HepG2 (cell line): Measurements from ENCODE around the gene IGLON5. TPM values are rescaled to one million over a fixed set of nuclear protein-coding genes. Genes with fewer than 3 reads are reported as not detected.

Experiments
- ARNTL ChIP-seq: sonication (generic); formaldehyde crosslinking; IDR thresholded peaks from 2 replicates; pipeline ENCODE4 v1.4.0; 2020; ENCODE audit warnings: mild to moderate bottlenecking, missing genetic modification reagents
- BCL6 ChIP-seq: IDR thresholded peaks from 2 replicates; pipeline ENCODE4 v1.6.1; 2016; ENCODE audit warnings: missing genetic modification reagents, missing compliant biosample characterization
- CENPX ChIP-seq: sonication (generic); formaldehyde crosslinking; IDR thresholded peaks from 2 replicates; pipeline ENCODE4 v1.9.0; 2021; ENCODE audit warnings: mild to moderate bottlenecking, missing genetic modification reagents, moderate library complexity
- GATA4 ChIP-seq: sonication (generic); IDR thresholded peaks from 2 replicates; pipeline ENCODE4 v1.6.1; 2016; ENCODE audit warnings: antibody characterized with exemption, low read depth, borderline replicate concordance
- PHF5A ChIP-seq: IDR thresholded peaks from one replicate; pipeline ENCODE4 v1.6.1; 2018; ENCODE audit warnings: low read depth, missing genetic modification reagents; ENCODE audit not compliant: unreplicated experiment
- POGZ ChIP-seq: sonication (generic); formaldehyde crosslinking; IDR thresholded peaks from 2 replicates; pipeline ENCODE4 v1.4.0; 2020; ENCODE audit warnings: mild to moderate bottlenecking, missing genetic modification reagents
- TBL1XR1 ChIP-seq: fragments of 150-350 bp; IDR thresholded peaks from 2 replicates; pipeline ENCODE4 v1.6.1; 2014; ENCODE audit warnings: borderline replicate concordance, low read length; ENCODE audit not compliant: partially characterized antibody
- YY1 ChIP-seq: IDR thresholded peaks from 2 replicates; pipeline ENCODE4 v1.6.1; 2011; ENCODE audit warnings: low read length, low read depth, moderate library complexity, mild to moderate bottlenecking; ENCODE audit not compliant: insufficient read depth, insufficient replicate concordance
- ZC3H13 ChIP-seq: sonication (generic); formaldehyde crosslinking; IDR thresholded peaks from 2 replicates; pipeline ENCODE4 v1.8.1; 2023; ENCODE audit warnings: mild to moderate bottlenecking, missing genetic modification reagents, moderate library complexity
- ZFP62 ChIP-seq: sonication (generic); formaldehyde crosslinking; IDR thresholded peaks from 2 replicates; pipeline ENCODE4 v1.4.0; 2020; ENCODE audit warnings: missing genetic modification reagents
- ZNF143 ChIP-seq: sonication (generic); formaldehyde crosslinking; IDR thresholded peaks from 2 replicates; pipeline ENCODE4 v1.4.0; 2020; ENCODE audit warnings: missing genetic modification reagents
- ZNF264 ChIP-seq: sonication (generic); formaldehyde crosslinking; IDR thresholded peaks from 2 replicates; pipeline ENCODE4 v1.4.0; 2020; ENCODE audit warnings: missing genetic modification reagents
- ZNF547 ChIP-seq: sonication (generic); formaldehyde crosslinking; IDR thresholded peaks from 2 replicates; pipeline ENCODE4 v1.5.1; 2020; ENCODE audit warnings: mild to moderate bottlenecking, missing genetic modification reagents
- ZNF788 ChIP-seq: sonication (generic); formaldehyde crosslinking; IDR thresholded peaks from 2 replicates; pipeline ENCODE4 v1.5.0; 2020; ENCODE audit warnings: mild to moderate bottlenecking, missing genetic modification reagents, borderline replicate concordance
- polyA plus RNA-seq, 8 experiments: library from polyadenylated mRNA; depleted of rRNA in 3 of 8; stranded (reverse) in 7 of 8; unstranded in 1 of 8; fragments of >200 nt; fragmentation: Illumina TruSeq in 4 of 8; extraction: Trizol in 4 of 8; gene quantifications; 2 replicates each; pipeline versions ENCODE4 v1.2.1 to v1.2.3, GENCODE V29; 2011 to 2016; ENCODE audit warnings: low read depth in 4 of 8, missing spikeins in 1 of 8, mixed read lengths in 1 of 8; ENCODE audit not compliant: insufficient read depth in 1 of 8
- total RNA-seq, 5 experiments: library from RNA; depleted of rRNA; stranded (reverse); fragments of >200 nt; fragmentation: Illumina TruSeq; extraction: Trizol; gene quantifications; 2 replicates each; pipeline ENCODE4 v1.2.3, GENCODE V29; 2016; ENCODE audit warnings: low read depth in 1 of 5
- TF ChIP-seq, protein P1 (sequence below): sonication (generic); formaldehyde crosslinking; IDR thresholded peaks from 2 replicates; pipeline ENCODE4 v1.4.0; 2020; ENCODE audit warnings: mild to moderate bottlenecking, low read depth, missing genetic modification reagents
- TF ChIP-seq, protein P2 (sequence below), 2 experiments: sonication (generic) in 1 of 2; formaldehyde crosslinking in 1 of 2; IDR thresholded peaks; 2 replicates each; pipeline versions ENCODE4 v1.4.0 to v1.6.1; 2018 to 2020; ENCODE audit warnings: missing genetic modification reagents in 2 of 2, borderline replicate concordance in 1 of 2, low read depth in 1 of 2, mild to moderate bottlenecking in 1 of 2, missing biosample characterization in 1 of 2
- TF ChIP-seq, protein P3 (sequence below): sonication (generic); formaldehyde crosslinking; conservative IDR thresholded peaks from 2 replicates; pipeline ENCODE4 v1.5.0; 2020; ENCODE audit warnings: missing genetic modification reagents
- TF ChIP-seq, protein P4 (sequence below): sonication (generic); formaldehyde crosslinking; IDR thresholded peaks from 2 replicates; pipeline ENCODE4 v1.5.0; 2020; ENCODE audit warnings: mild to moderate bottlenecking, missing genetic modification reagents, borderline replicate concordance
- TF ChIP-seq, protein P5 (sequence below): sonication (generic); formaldehyde crosslinking; IDR thresholded peaks from 2 replicates; pipeline ENCODE4 v1.4.0; 2020; ENCODE audit warnings: mild to moderate bottlenecking, missing genetic modification reagents
- TF ChIP-seq, protein P6 (sequence below): IDR thresholded peaks from 2 replicates; pipeline ENCODE4 v1.6.1; 2016; ENCODE audit warnings: missing compliant biosample characterization, missing genetic modification reagents, borderline replicate concordance

IGLON5 gene
- total and polyA plus RNA-seq, 2 of the 13 experiments (the other 11 are each of a cell fraction or from before 2014, with no cell fraction given) = 0.04 to 5.7 TPM

DNA sequence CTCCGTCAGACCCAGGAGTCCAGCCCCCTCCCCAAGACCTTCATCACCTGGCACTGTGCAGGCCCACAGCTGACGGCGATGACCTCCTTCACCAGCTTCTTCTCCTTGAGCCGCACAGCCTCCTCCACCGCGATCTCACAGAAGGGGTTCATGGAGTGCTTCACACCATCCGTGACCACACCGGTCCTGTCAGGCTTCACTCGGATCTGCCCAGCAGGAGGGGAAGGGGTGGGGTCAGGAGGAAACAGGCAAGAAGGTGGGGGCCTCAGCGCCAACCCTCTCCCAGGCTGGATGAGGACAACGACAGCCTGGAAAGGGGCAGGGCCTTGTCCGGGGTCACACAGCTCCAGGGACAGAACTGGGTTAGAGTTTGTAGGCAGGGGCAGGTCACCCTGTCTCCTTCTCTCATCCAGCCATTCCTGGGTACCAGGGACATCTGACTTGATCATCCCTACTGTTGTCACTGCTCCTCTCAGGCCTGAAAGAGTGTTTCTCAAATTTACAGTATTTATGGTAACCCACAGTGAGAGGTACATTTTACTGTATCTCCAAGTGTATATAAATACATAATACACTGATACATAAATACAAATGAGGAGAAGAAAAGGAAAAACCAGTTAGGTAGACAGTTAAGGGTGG, 42.8 kb downstream of the IGLON5 start (continued):
- TF ChIP-seq, protein P1, sequence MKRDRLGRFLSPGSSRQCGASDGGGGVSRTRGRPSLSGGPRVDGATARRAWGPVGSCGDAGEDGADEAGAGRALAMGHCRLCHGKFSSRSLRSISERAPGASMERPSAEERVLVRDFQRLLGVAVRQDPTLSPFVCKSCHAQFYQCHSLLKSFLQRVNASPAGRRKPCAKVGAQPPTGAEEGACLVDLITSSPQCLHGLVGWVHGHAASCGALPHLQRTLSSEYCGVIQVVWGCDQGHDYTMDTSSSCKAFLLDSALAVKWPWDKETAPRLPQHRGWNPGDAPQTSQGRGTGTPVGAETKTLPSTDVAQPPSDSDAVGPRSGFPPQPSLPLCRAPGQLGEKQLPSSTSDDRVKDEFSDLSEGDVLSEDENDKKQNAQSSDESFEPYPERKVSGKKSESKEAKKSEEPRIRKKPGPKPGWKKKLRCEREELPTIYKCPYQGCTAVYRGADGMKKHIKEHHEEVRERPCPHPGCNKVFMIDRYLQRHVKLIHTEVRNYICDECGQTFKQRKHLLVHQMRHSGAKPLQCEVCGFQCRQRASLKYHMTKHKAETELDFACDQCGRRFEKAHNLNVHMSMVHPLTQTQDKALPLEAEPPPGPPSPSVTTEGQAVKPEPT (CRISPR knock-in tag) = 0 out of 2 replicates have a peak, but pooled peaks have one; percentile 42
- peak; percentile 23; the same call in 1 of the 2 replicates for TF ChIP-seq ZNF547 (CRISPR knock-in tag)
- TF ChIP-seq, protein P2, sequence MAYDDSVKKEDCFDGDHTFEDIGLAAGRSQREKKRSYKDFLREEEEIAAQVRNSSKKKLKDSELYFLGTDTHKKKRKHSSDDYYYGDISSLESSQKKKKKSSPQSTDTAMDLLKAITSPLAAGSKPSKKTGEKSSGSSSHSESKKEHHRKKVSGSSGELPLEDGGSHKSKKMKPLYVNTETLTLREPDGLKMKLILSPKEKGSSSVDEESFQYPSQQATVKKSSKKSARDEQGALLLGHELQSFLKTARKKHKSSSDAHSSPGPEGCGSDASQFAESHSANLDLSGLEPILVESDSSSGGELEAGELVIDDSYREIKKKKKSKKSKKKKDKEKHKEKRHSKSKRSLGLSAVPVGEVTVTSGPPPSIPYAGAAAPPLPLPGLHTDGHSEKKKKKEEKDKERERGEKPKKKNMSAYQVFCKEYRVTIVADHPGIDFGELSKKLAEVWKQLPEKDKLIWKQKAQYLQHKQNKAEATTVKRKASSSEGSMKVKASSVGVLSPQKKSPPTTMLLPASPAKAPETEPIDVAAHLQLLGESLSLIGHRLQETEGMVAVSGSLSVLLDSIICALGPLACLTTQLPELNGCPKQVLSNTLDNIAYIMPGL (CRISPR knock-in tag; IDR thresholded peaks at IDR 0.05; ENCODE audit: borderline replicate concordance in 1 of 2, low read depth in 1 of 2) = peak; percentile 34 to 62; a peak in 2 of 4 replicates
- TF ChIP-seq, protein P3, sequence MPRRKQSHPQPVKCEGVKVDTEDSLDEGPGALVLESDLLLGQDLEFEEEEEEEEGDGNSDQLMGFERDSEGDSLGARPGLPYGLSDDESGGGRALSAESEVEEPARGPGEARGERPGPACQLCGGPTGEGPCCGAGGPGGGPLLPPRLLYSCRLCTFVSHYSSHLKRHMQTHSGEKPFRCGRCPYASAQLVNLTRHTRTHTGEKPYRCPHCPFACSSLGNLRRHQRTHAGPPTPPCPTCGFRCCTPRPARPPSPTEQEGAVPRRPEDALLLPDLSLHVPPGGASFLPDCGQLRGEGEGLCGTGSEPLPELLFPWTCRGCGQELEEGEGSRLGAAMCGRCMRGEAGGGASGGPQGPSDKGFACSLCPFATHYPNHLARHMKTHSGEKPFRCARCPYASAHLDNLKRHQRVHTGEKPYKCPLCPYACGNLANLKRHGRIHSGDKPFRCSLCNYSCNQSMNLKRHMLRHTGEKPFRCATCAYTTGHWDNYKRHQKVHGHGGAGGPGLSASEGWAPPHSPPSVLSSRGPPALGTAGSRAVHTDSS (CRISPR knock-in tag) = no peak
- no peak for TF ChIP-seq ZNF788 (CRISPR knock-in tag)
- TF ChIP-seq ZFP62 (CRISPR knock-in tag) = no peak
- TF ChIP-seq PHF5A (CRISPR knock-in tag) = no peak
- TF ChIP-seq YY1 = no peak
- no peak for TF ChIP-seq ZNF264
- TF ChIP-seq ARNTL (CRISPR knock-in tag) = peak; percentile 20; the same call in 1 of the 2 replicates
- TF ChIP-seq GATA4 = no peak
- TF ChIP-seq, protein P4, sequence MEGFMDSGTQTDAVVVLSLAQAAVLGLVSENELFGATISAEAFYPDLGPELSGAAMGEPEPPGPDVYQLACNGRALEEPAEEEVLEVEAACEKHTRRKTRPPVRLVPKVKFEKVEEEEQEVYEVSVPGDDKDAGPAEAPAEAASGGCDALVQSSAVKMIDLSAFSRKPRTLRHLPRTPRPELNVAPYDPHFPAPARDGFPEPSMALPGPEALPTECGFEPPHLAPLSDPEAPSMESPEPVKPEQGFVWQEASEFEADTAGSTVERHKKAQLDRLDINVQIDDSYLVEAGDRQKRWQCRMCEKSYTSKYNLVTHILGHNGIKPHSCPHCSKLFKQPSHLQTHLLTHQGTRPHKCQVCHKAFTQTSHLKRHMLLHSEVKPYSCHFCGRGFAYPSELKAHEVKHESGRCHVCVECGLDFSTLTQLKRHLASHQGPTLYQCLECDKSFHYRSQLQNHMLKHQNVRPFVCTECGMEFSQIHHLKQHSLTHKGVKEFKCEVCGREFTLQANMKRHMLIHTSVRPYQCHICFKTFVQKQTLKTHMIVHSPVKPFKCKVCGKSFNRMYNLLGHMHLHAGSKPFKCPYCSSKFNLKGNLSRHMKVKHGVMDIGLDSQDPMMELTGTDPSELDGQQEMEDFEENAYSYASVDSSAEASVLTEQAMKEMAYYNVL = 0 out of 2 replicates have a peak, but pooled peaks have one; percentile 72
- no peak for TF ChIP-seq POGZ
- no peak for TF ChIP-seq ZNF143
- TF ChIP-seq, protein P5, sequence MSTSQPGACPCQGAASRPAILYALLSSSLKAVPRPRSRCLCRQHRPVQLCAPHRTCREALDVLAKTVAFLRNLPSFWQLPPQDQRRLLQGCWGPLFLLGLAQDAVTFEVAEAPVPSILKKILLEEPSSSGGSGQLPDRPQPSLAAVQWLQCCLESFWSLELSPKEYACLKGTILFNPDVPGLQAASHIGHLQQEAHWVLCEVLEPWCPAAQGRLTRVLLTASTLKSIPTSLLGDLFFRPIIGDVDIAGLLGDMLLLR (CRISPR knock-in tag) = peak; percentile 78; the same call in 1 of the 2 replicates
- TF ChIP-seq TBL1XR1 = no peak
- TF ChIP-seq ZC3H13 (CRISPR knock-in tag) = peak; percentile 69; the same call in 1 of the 2 replicates
- TF ChIP-seq, protein P6, sequence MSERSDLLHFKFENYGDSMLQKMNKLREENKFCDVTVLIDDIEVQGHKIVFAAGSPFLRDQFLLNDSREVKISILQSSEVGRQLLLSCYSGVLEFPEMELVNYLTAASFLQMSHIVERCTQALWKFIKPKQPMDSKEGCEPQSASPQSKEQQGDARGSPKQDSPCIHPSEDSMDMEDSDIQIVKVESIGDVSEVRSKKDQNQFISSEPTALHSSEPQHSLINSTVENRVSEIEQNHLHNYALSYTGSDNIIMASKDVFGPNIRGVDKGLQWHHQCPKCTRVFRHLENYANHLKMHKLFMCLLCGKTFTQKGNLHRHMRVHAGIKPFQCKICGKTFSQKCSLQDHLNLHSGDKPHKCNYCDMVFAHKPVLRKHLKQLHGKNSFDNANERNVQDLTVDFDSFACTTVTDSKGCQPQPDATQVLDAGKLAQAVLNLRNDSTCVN (CRISPR knock-in tag) = no peak
- TF ChIP-seq BCL6 (CRISPR knock-in tag) = no peak
- TF ChIP-seq CENPX (CRISPR knock-in tag) = no peak
